Mononuclear cell (primary cell): ENCODE data around the gene RNASE8. TPM values are rescaled to one million over a fixed set of nuclear protein-coding genes. Genes with fewer than 3 reads are reported as not detected.

Experiments used
- H3K27me3 ChIP-seq: 2 replicates; pipeline ENCODE4 v1.6.0; 2011; ENCODE audit warnings: low read length, control low read depth; ENCODE audit not compliant: insufficient read depth
- H3K4me1 ChIP-seq: 2 replicates; pipeline ENCODE4 v1.5.1; 2011; ENCODE audit warnings: mild to moderate bottlenecking, low read length, control low read depth; ENCODE audit not compliant: insufficient read depth
- H3K4me3 ChIP-seq: 2 replicates; pipeline ENCODE4 v1.5.1; 2011; ENCODE audit warnings: mild to moderate bottlenecking, low read length, moderate library complexity
- H3K9me3 ChIP-seq: 2 replicates; pipeline ENCODE4 v1.5.1; 2011; ENCODE audit warnings: low read depth, mild to moderate bottlenecking, control low read depth, low read length
- total RNA-seq: library from RNA; depleted of rRNA; stranded (reverse); fragments of >200 nt; gene quantifications from one replicate; pipeline ENCODE4 v1.2.3, GENCODE V29; 2012

Gene RNASE8
- total RNA-seq, 1 donor = not detected

- H3K4me3 ChIP-seq = peak within 1 kb of the TSS; percentile 47
- H3K9me3 ChIP-seq = no peaks in the 10 kb centered on the region
- peaks cover 11% of the 10 kb centered on the region for H3K27me3 ChIP-seq
- H3K4me1 ChIP-seq = peaks cover 21% of the 10 kb centered on the region
These were observed 32.8 kb upstream of the RNASE8 start, which contains the start of gene NDRG2 for GRCh38 chr14:21024585-21025370. Gene NDRG2, minus strand, starts transcription at chr14:21025061. Its CDS starts 1,746 bp downstream, at chr14:21023315.

- Histone ChIP-seq H3K4me3 (peak overlapping the region; percentile 34), H3K27me3 (peaks cover 11% of the 10 kb centered on the region), H3K9me3 (no peaks in the 10 kb centered on the region)
These were observed 32.0 kb upstream of the RNASE8 start for GRCh38 chr14:21025371-21026273.

GRCh38 chr14:21026274-21026987, 31.2 kb upstream of the RNASE8 start:
- Histone ChIP-seq H3K4me3 (no peak overlapping the region), H3K4me1 (peaks cover 21% of the 10 kb centered on the region), H3K27me3 (peaks cover 11% of the 10 kb centered on the region)

More at GRCh38 chr14:21025371-21026273, 32.0 kb upstream of the RNASE8 start:
- peaks cover 21% of the 10 kb centered on the region for H3K4me1 ChIP-seq

GRCh38 chr14:21026988-21027315, 30.7 kb upstream of the RNASE8 start:
- peaks cover 21% of the 10 kb centered on the region for H3K4me1 ChIP-seq
- no peak overlapping the region for H3K4me3 ChIP-seq
- peaks cover 11% of the 10 kb centered on the region for H3K27me3 ChIP-seq
- no peaks in the 10 kb centered on the region for H3K9me3 ChIP-seq

More at GRCh38 chr14:21026274-21026987, 31.2 kb upstream of the RNASE8 start:
- no peaks in the 10 kb centered on the region for H3K9me3 ChIP-seq

GRCh38 chr14:21029917-21030316, 27.7 kb upstream of the RNASE8 start, which contains the start of gene TPPP2:
Gene TPPP2, plus strand, starts transcription at chr14:21030217. Its CDS starts 365 bp downstream, at chr14:21030582.
- Histone ChIP-seq H3K4me1 (peaks cover 3% of the 10 kb centered on the region), H3K4me3 (no peak within 1 kb of the TSS), H3K9me3 (no peaks in the 10 kb centered on the region), H3K27me3 (no peaks in the 10 kb centered on the region)

- Histone ChIP-seq H3K4me3 (no peak overlapping the region), H3K4me1 (no peaks in the 10 kb centered on the region), H3K9me3 (no peaks in the 10 kb centered on the region), H3K27me3 (no peaks in the 10 kb centered on the region)
These were observed 27.1 kb upstream of the RNASE8 start for GRCh38 chr14:21030531-21030930.

GRCh38 chr14:21032326-21033132, 25.1 kb upstream of the RNASE8 start:
- H3K4me3 ChIP-seq = no peak overlapping the region
- no peaks in the 10 kb centered on the region for H3K9me3 ChIP-seq
- H3K4me1 ChIP-seq = no peaks in the 10 kb centered on the region
- H3K27me3 ChIP-seq = no peaks in the 10 kb centered on the region

- Histone ChIP-seq H3K9me3 (no peaks in the 10 kb centered on the region), H3K4me1 (no peaks in the 10 kb centered on the region), H3K4me3 (no peak overlapping the region), H3K27me3 (no peaks in the 10 kb centered on the region)
These were observed 24.4 kb upstream of the RNASE8 start for GRCh38 chr14:21033133-21033698.

- H3K4me1 ChIP-seq = no peaks in the 10 kb centered on the region
- no peaks in the 10 kb centered on the region for H3K27me3 ChIP-seq
- no peak within 1 kb of the TSS for H3K4me3 ChIP-seq
- no peaks in the 10 kb centered on the region for H3K9me3 ChIP-seq
These were observed 22.9 kb upstream of the RNASE8 start, which contains the start of gene RNASE13 for GRCh38 chr14:21034707-21035106. Gene RNASE13, minus strand, starts transcription at chr14:21034807. Its CDS starts 519 bp downstream, at chr14:21034288.

GRCh38 chr14:21036751-21037150, 20.9 kb upstream of the RNASE8 start:
- H3K4me1 ChIP-seq = no peaks in the 10 kb centered on the region
- H3K27me3 ChIP-seq = no peaks in the 10 kb centered on the region
- H3K4me3 ChIP-seq = no peak overlapping the region
- no peaks in the 10 kb centered on the region for H3K9me3 ChIP-seq

GRCh38 chr14:21037156-21037555, 20.5 kb upstream of the RNASE8 start:
- H3K4me1 ChIP-seq = no peaks in the 10 kb centered on the region

GRCh38 chr14:21038441-21039422, 18.9 kb upstream of the RNASE8 start:
- no peak overlapping the region for H3K4me3 ChIP-seq
- H3K9me3 ChIP-seq = no peaks in the 10 kb centered on the region
- no peaks in the 10 kb centered on the region for H3K4me1 ChIP-seq
- no peaks in the 10 kb centered on the region for H3K27me3 ChIP-seq

More at GRCh38 chr14:21037156-21037555, 20.5 kb upstream of the RNASE8 start:
- Histone ChIP-seq H3K9me3 (no peaks in the 10 kb centered on the region), H3K27me3 (no peaks in the 10 kb centered on the region), H3K4me3 (no peak overlapping the region)
